Glomerular endothelial cell (primary cell): Measurements from ENCODE around the gene POLE3. TPM values are rescaled to one million over a fixed set of nuclear protein-coding genes. Genes with fewer than 3 reads are reported as not detected.
"Not testable (repeated sequence)": the region's sequence is repeated elsewhere in the genome, so short reads cannot be mapped to it uniquely, and the experiment has no call there.

ENCODE experiments used
- DNase-seq: peaks from one replicate; pipeline ENCODE4 v3.0.0-alpha.2; 2011; ENCODE audit warnings: low read depth, low spot score; ENCODE audit errors: extremely low read depth
- total RNA-seq: library from RNA; depleted of rRNA; stranded (reverse); fragments of >200 nt; gene quantifications from 2 replicates; pipeline ENCODE4 v1.2.3, GENCODE V29; 2015

The POLE3 gene
- total RNA-seq, 1 donor from 2014 or later, result 36.9 TPM

DNA sequence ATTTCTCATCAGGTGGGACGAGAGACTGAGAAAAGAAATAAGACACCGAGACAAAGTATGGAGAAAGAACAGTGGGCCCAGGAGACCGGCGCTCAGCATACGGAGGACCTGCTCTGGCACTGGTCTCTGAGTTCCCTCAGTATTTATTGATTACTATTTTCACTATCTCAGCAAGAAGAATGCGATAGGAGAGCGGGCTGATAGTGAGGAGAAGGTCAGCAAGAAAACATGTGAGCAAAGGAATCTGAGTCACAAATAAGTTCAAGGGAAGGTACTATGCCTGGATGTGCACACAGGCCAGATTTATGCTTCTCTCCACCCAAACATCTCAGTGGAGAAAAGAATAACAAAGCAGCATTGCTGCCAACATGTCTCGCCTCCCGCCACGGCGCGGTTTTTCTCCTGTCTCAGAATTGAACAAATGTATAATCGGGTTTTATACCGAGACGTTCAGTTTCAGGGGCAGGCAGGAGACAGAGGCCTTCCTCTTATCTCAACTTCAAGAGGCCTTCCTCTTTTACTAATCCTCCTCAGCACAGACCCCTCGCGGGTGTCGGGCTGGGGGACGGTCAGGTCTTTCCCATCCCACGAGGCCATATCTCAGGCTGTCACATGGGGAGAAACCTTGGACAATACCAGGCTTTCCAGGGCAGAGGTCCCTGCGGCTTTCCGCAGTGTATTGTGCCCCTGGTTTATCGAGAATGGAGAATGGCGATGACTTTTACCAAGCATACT lies 31.2 kb downstream of the POLE3 start:
- DNase-seq, result not testable (repeated sequence)

GRCh38 chr9:113376634-113377567 lies 33.6 kb downstream of the POLE3 start, which contains the start of gene HDHD3:
Gene HDHD3 (minus strand): TSS chr9:113376986. CDS start chr9:113374354, 2,632 bp downstream.
- no peak for DNase-seq

DNA sequence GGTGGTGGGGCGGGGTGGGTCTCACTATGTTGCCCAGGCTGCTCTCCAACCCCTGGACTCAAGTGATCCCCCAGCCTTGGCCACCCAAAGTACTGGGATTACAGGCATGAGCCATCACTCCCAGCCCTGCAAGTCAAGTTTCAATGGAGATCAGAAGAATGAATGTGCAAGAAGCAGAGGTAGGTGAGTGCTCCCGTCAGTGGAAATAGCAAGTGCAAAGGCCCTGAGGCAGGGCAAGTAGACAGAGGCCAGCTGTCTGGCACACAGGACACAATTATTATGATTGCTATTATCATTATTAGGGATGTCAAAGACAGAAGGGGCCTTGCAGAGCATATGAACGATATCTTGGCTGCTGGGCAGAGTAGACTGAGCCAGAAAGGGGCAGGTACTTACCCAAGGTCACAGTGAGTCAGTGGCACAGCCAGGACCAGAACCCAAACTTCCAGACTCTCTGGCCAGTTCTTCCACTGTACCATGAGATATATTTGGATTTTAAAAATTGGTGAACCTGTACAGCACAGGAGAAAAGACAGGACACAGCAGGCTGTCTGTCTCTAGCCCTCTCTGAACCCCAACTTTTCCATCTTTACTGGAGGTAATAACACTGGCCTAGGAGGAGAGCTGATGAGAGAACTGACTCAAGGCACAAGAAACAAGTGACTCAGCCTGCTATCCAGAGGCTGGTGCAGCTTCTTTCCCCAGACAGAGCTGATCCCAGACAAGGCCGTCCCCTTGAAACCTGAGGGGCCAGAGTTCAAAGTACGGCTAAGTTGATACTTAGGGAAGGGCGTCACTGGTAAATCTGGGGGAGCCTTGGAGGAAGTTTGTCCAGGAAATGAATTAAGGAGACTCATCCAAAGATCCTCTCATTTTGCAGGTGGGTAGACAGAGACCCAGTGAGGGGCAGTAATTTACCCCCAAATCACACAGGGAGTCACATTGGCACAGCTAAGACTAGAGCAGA lies 35.1 kb downstream of the POLE3 start:
- no peak for DNase-seq

- no peak for DNase-seq
These were observed 36.6 kb downstream of the POLE3 start for GRCh38 chr9:113373676-113374392.

DNA sequence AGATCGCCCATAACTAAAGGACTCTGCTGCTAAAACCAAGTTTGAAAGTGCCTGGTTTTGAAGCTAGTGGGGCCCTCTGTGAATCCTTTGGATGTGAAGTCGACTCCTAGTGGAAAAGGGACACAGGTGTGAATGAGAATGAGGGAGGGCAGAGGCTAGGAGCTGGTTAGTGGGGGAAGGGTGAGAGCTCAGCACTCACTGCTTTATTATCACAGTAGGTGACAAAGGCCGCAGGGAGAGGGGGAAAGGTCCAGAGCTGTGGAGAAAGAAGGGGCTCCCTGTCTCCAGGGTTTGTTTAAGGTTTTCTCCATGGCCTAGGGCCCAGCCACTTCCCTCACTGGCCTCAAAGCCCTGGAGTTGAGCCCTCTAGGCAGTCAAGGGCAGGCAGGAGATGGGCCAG lies 37.2 kb downstream of the POLE3 start:
- DNase-seq, result no peak

DNA sequence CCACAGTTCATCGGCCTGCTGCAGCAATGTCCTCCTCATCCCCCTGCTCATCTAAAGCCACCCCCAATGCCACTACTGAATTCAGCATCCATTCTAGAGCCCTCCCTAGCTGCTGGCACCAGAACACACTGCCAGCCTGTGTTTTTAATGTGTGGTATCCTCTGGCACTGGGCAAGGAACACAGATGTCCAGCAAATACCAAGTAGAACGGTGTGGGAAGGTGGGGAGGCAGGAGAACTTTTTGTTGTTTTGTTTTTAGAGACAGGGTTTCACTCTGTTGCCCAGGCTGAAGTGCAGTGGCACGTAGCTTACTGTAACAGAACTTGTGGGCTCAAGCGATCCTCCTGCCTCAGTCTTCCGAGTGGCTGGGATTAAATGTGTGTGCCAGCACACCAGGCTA lies 38.4 kb downstream of the POLE3 start:
- DNase-seq, result no peak

DNA sequence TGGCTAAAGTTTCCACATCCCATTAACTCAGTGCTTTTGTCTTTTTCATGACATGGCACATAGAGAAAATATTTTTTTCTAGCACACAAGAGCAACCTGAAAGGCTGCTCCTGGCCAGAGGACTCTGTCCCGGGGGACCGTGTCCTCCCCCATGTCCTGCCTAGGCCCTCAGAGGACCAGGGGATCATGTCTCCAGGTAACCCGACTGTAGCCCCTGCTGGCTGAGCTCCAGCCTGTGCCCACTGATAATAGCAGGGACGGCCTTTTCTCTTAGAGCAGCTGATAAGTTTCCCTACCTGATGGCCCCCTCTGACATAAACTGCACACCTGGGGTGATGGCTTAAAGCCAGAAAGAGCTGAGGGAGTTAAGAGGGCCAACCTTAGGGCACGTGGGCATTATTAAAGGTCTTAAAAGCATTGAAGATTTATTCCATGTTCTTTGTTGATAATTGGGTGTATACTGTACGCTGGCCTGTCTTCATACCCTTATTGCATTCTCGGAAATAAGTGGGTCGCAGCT lies 39.6 kb downstream of the POLE3 start:
- DNase-seq, result no peak

GRCh38 chr9:113369855-113370140 lies 40.7 kb downstream of the POLE3 start:
- DNase-seq, result no peak

GRCh38 chr9:113368982-113369854 lies 41.3 kb downstream of the POLE3 start:
- no peak for DNase-seq

- no peak for DNase-seq
These were observed 42.0 kb downstream of the POLE3 start for GRCh38 chr9:113368348-113368981.

- not testable (repeated sequence) for DNase-seq
These were observed 44.8 kb downstream of the POLE3 start for GRCh38 chr9:113365652-113366051.

- no peak for DNase-seq
These were observed 45.5 kb downstream of the POLE3 start for GRCh38 chr9:113364951-113365350.

DNA sequence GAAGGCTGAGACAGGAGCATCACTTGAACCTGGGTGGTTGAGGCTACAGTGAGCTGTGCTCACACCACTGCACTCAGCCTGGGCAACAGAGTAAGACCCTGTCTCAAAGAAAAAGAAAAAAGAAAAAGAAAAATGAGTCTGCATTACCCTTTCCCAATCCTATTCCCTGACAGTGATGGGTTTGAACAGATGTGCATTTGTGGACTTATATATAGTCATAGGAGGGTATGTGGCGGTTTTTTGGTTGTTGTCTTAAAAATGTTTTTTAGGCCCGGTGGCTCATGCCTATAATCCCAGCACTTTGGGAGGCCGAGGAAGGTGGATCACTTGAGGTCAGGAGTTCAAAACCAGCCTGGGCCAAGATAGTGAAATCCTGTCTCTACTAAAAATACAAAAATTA lies 47.1 kb downstream of the POLE3 start:
- DNase-seq, result no peak

DNA sequence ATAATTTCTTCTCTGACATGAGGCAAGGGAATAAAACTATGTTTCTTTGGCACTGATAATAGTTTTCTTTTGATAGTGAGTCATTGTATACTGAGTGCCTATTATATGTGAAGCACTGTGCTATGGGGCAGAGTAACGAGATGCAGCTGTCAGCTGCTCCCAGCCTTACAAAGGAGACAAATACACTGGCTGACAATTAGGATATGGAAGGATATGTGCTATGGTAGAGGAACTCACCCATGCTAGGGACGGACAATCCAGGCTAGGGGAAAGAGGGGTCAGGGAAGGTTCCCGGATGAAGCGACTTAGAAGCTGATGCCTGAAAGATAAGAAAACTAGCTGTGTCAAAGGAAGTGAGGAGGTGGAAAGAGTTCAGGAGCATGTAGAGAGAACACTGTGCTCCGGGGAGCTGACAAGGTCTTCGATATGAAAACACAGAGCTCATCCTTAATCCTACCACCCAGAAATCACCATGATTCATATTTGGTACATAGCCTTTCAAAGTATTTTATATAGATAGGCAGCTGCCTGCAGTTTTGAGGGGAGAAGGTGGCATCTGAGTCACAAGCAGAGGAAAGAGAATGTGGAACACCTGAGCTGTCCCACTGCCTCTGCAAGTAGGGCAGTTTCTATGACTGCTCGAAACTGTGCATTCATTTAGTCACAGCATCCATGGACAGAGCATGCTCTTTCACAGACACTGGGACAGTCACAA lies 49.0 kb downstream of the POLE3 start:
- DNase-seq, result no peak

DNA sequence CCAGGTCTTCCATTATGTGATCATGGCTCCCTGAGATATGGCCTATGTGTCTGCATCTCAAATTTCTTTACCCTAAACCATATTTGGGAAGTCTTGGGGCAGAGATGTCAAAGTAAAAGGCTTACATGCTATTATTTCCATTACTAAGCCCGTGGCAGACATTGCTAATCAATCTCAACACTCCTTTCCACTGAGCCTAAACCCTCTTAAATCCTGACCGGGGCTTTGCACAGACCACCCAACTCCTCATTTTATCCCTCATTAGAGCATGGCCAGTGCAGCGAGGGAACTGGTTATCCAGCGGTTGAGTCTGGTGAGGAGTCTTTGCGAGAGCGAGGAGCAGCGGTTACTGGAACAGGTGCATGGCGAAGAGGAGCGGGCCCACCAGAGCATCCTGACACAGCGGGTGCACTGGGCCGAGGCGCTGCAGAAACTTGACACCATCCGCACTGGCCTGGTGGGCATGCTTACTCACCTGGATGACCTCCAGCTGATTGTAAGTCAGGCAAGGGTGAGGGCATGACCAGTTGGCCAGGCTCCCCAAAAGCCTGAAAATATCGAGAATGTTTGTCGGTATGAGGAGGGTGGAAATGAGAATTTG lies 50.1 kb downstream of the POLE3 start:
- no peak for DNase-seq

GRCh38 chr9:113359385-113359784 lies 51.1 kb downstream of the POLE3 start:
- DNase-seq, result no peak
